ENCODE data around the gene SLC9A9.

SLC9A9 gene

DNA sequence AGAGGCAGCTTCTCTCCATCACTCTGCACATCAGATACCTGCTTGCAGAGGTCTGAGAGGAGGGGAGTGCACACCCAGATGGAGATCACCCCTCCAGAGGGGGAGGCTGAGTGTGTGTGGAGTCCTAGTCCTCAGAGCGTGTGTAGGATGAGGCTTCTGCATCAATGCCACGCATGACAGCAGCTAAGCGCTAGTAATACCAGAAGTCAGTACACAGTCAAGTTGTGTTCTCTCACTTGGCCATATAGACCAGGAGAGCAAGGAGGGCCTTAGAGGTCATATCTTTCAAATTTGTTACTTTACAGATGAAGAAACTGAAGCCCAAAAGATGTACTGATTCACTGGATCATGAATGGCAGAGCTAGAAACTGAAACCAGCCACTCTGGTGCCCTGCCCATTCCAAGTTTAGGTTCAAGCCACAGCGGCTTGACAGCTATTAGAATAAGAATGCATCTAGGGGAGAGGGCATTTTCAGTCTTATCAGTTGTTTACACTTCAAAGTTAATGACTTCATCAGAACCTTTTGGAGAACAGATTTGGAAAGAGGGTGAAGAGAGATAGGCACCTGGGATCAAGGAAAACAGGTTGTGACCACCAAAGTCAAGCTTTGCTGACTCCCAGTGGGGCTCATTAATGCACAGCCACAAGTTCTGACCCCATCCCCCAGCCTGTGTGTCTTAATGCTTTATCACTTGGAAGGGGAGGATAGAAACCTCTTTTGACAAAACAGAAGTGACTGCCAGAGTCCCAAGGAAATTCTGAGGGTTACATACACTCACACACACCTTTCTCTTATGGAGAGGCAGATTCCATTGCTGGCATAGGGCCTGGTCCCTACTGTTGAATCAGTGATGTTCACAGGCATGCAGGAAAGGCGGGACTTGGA is 418.4 kb downstream of the SLC9A9 start:
- H3K9ac ChIP-seq = no peak overlapping the region
- H4K20me1 ChIP-seq = no peaks in the 10 kb centered on the region
- no peak overlapping the region for H3K4me2 ChIP-seq
- H3K4me1 ChIP-seq = peaks cover 33% of the 10 kb centered on the region
- H3K27me3 ChIP-seq = no peaks in the 10 kb centered on the region
- no peak for TF ChIP-seq Cebpa-rat (IDR thresholded peaks at IDR 0.05)
- H3K9me3 ChIP-seq = no peaks in the 10 kb centered on the region
- no peak overlapping the region for H3K27ac ChIP-seq
- H3K36me3 ChIP-seq = no peaks in the 10 kb centered on the region
- no peak overlapping the region for H3K4me3 ChIP-seq

DNA sequence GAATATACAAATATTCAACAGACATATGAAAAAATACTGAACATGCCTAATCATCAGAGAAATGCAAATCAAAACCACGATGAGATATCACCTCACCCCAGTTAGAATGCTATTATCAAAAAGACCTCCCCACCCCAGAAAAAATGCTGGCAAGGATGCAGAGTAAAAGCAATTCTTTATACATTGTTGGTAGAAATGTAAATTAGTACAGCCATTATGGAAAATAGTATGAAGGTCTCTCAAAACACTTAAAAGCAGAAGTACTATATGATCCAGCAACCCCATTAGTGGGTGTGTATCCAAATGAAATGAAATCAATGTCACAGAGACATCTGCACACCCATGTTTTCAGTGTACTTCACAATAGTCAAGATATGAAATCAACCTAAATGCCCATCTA is 420.0 kb downstream of the SLC9A9 start:
- TF ChIP-seq Cebpa-rat (IDR thresholded peaks at IDR 0.05) = no peak

DNA sequence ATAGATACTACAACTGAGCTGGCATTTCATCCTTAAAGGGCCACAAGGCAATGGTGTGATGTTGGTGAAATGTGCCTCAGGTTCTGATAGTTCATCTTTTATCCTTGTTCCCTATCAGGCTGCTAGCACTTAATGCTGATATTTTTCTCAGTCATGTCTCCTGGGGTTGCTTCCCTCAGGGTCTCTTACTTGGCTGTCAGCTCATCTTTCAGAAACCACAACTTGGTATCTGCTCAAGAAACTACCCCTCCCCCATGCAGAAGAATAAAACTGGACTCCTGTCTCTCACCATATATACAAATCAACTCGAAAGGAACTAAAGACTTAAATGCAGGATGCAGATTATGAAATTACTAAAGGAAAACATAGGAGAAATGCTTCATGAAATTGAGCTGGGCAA is 420.6 kb downstream of the SLC9A9 start:
- TF ChIP-seq Cebpa-rat (IDR thresholded peaks at IDR 0.05) = no peak
- no peak overlapping the region for H3K27ac ChIP-seq

More for the DNA sequence above, 420.0 kb downstream of the SLC9A9 start:
- no peak overlapping the region for H3K4me3 ChIP-seq
- H3K4me2 ChIP-seq = peak overlapping the region; percentile 61
- H3K36me3 ChIP-seq = no peaks in the 10 kb centered on the region
- H3K4me1 ChIP-seq = peaks cover 48% of the 10 kb centered on the region
- no peak overlapping the region for H3K9ac ChIP-seq
- no peak overlapping the region for H3K27ac ChIP-seq
- H4K20me1 ChIP-seq = no peaks in the 10 kb centered on the region
- no peaks in the 10 kb centered on the region for H3K9me3 ChIP-seq
- H3K27me3 ChIP-seq = no peaks in the 10 kb centered on the region

DNA sequence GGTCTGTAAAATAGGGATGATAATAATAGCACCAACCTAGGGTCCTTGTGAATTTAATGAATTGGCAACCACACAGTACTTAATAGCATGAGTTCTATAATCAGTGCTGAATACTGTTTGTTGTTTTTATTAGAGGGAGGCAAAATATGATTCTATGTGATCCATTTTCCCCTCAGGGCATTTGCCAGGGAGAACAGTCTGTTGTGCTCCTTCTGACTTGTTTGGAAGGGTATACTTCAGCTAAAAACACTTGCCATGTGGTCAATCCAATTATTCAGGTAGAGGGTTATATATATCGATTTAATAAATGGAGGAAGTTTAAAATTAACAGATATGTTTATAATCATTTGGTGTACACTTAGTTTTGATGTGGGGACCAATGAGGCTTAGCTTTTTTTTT is 423.4 kb downstream of the SLC9A9 start:
- H3K9ac ChIP-seq = no peak overlapping the region
- TF ChIP-seq Cebpa-rat (IDR thresholded peaks at IDR 0.05) = no peak

More for the DNA sequence above, 420.6 kb downstream of the SLC9A9 start:
- H3K36me3 ChIP-seq = no peaks in the 10 kb centered on the region
- H3K4me2 ChIP-seq = peak overlapping the region; percentile 61
- peaks cover 48% of the 10 kb centered on the region for H3K4me1 ChIP-seq
- no peaks in the 10 kb centered on the region for H3K9me3 ChIP-seq
- H4K20me1 ChIP-seq = no peaks in the 10 kb centered on the region
- no peak overlapping the region for H3K9ac ChIP-seq
- H3K4me3 ChIP-seq = no peak overlapping the region
- H3K27me3 ChIP-seq = no peaks in the 10 kb centered on the region

DNA sequence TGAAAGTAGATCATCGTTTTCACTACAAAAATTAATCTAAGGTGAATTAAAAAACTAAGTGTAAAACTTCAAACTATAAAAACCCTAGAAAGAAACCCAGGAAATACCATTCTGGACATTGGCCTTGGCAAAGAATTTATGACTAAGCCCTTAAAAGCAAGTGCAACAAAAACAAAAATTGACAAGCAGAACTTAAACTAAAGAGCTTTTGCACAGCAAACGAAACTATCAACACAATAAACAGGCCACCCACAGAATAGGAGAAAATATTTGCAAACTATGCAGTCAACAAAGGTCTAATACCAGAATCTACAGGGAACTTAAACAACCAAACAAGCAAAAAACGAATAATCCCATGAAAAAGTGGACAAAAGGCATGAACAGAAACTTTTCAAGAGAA is 426.7 kb downstream of the SLC9A9 start:
- Histone ChIP-seq H3K9ac (no peak overlapping the region), H3K4me2 (no peak overlapping the region), H3K4me3 (no peak overlapping the region), H4K20me1 (no peaks in the 10 kb centered on the region), H3K9me3 (no peaks in the 10 kb centered on the region), H3K36me3 (no peaks in the 10 kb centered on the region), H3K27me3 (no peaks in the 10 kb centered on the region), H3K27ac (no peak overlapping the region), H3K4me1 (peaks cover 23% of the 10 kb centered on the region)
- TF ChIP-seq Cebpa-rat (IDR thresholded peaks at IDR 0.05) = no peak

More for the DNA sequence above, 423.4 kb downstream of the SLC9A9 start:
- H3K4me3 ChIP-seq = no peak overlapping the region
- no peaks in the 10 kb centered on the region for H3K27me3 ChIP-seq
- no peaks in the 10 kb centered on the region for H4K20me1 ChIP-seq
- peak overlapping the region; percentile 42 for H3K4me2 ChIP-seq
- H3K36me3 ChIP-seq = no peaks in the 10 kb centered on the region
- no peaks in the 10 kb centered on the region for H3K9me3 ChIP-seq
- no peak overlapping the region for H3K27ac ChIP-seq
- peaks cover 41% of the 10 kb centered on the region for H3K4me1 ChIP-seq

DNA sequence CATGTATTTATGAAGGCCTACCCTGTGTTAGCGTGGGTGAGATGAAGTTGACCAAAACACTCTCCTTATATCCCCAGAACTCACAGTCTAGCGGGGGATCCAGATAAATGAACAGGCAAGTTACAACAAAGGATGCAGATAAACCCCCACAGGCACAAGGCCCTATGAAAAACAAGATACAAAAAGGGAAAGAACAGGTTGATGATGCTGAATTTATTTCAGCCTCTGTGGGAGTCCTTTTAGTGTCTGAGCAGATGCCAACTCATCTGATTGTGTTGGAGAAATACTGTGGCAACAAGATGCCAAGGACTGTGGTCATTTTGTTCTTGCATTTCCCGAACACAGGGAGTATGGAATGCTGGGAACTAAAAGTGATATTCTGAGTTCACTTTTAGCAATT is 428.7 kb downstream of the SLC9A9 start:
- Histone ChIP-seq H3K27me3 (no peaks in the 10 kb centered on the region), H3K27ac (no peak overlapping the region)

DNA sequence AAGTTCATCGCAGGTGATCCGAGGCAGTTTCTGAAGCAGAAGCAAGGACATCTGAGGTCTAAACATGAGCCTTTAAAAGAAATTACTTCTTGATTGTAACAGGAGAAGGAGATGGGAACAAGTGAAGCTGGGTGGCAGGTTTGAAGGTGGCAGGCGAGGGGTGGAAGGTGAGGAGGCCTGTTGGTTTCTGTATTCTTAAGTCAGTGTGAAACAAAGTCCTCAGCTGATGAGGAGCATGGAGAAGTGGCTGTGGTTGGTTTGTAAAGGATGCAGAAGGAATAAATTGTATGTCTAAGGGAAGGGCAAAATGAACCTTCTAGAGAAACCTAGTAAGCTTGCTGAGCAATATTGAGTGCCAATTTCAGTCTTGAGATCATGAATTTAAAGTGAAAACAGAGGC is 429.9 kb downstream of the SLC9A9 start:
- Histone ChIP-seq H3K36me3 (no peaks in the 10 kb centered on the region), H4K20me1 (no peaks in the 10 kb centered on the region), H3K9me3 (peaks cover 9% of the 10 kb centered on the region; the same call in 1 of the 2 replicates), H3K4me2 (no peak overlapping the region), H3K4me3 (no peak overlapping the region), H3K4me1 (peaks cover 38% of the 10 kb centered on the region), H3K9ac (no peak overlapping the region), H3K27ac (no peak overlapping the region), H3K27me3 (no peaks in the 10 kb centered on the region)
- no peak for TF ChIP-seq Cebpa-rat (IDR thresholded peaks at IDR 0.05)

More for the DNA sequence above, 428.7 kb downstream of the SLC9A9 start:
- H3K4me1 ChIP-seq = peaks cover 38% of the 10 kb centered on the region
- H3K4me2 ChIP-seq = no peak overlapping the region
- no peak for TF ChIP-seq Cebpa-rat (IDR thresholded peaks at IDR 0.05)
- H3K4me3 ChIP-seq = no peak overlapping the region
- H3K9ac ChIP-seq = no peak overlapping the region
- no peaks in the 10 kb centered on the region for H4K20me1 ChIP-seq
- no peaks in the 10 kb centered on the region for H3K36me3 ChIP-seq
- peaks cover 9% of the 10 kb centered on the region; the same call in 1 of the 2 replicates for H3K9me3 ChIP-seq

DNA sequence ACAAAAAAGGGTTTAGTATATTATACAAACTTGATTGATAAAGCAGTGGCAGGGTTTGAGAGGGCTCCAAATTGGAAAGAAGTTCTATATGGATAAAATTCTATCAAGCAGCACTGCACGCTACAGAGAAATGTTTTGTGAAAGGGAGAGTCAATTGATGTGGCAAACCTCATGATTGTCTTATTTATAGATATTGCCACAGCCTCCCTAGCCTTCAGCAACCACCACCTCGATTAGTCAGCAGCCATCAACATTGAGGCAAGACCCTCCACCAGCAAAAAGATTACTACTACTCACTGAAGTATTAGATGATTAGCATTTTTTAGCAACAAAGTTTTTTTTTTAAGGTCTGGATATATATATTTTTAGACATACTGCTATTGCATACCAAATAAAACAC is 432.0 kb downstream of the SLC9A9 start:
- TF ChIP-seq Cebpa-rat (IDR thresholded peaks at IDR 0.05) = no peak
- Histone ChIP-seq H3K4me1 (peaks cover 56% of the 10 kb centered on the region), H3K36me3 (no peaks in the 10 kb centered on the region), H3K9ac (no peak overlapping the region), H4K20me1 (no peaks in the 10 kb centered on the region), H3K4me2 (peak overlapping the region; percentile 69), H3K27me3 (no peaks in the 10 kb centered on the region), H3K4me3 (no peak overlapping the region), H3K27ac (no peak overlapping the region), H3K9me3 (peaks cover 9% of the 10 kb centered on the region; the same call in 1 of the 2 replicates)

DNA sequence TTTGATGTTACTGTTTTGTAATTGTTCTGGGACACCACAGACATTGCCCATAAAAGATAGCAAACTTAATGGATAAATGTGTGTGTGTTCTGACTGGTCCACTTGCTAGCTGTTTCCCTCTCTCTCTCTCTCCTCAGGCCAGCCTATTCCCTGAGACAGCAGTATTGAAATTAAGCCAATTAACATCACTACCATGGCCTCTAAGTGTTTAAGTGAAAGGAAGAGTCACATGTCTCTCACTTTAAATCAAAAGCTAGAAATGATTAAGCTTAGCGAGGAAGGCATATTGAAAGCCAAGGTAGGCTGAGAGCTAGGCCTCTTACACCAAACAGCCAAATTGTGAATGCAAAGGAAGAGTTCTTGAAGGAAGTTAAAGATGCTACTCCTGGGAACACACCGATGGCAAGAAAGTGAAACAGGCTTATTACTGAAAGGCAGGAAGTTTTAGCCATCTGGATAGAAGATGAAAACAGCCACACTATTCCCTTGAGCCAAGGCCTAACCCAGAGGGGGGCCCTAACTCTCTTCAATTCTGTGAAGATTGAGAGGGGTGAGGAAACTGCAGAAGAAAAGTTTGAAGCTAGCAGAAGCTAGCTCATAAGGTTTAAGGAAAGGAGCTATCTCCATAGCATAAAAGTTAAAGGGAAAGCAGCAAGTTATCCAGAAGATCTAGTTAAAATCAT is 433.6 kb downstream of the SLC9A9 start:
- no peaks in the 10 kb centered on the region for H3K36me3 ChIP-seq
- peaks cover 9% of the 10 kb centered on the region; the same call in 1 of the 2 replicates for H3K9me3 ChIP-seq
- no peak overlapping the region; the same call in 1 of the 2 replicates for H3K4me3 ChIP-seq
- H4K20me1 ChIP-seq = no peaks in the 10 kb centered on the region
- H3K4me2 ChIP-seq = peak overlapping the region; percentile 69
- peaks cover 56% of the 10 kb centered on the region for H3K4me1 ChIP-seq
- no peak overlapping the region for H3K9ac ChIP-seq
- no peak for TF ChIP-seq Cebpa-rat (IDR thresholded peaks at IDR 0.05)
- no peaks in the 10 kb centered on the region for H3K27me3 ChIP-seq
- peak overlapping the region; percentile 8; the same call in 1 of the 2 replicates for H3K27ac ChIP-seq

DNA sequence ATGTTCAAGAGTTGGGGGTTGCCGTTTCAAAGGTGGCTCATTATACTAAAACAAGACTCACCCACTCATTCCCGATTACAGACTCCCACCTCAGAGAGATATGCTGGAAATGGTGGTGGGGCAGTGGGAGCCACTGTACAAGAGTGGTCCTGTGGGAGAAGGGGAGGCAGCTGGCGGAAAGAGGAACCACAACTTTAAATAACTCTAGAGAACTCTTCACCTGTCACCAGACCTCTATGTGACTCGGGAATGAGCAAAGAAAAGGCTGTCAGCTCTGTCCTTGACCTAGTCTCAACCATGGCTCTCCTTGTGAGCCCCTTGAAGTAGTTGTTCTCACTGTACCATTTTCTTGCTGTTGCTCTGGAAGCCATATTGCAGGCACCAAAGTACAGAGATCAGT is 434.9 kb downstream of the SLC9A9 start:
- H3K4me1 ChIP-seq = peaks cover 56% of the 10 kb centered on the region
- TF ChIP-seq Cebpa-rat (IDR thresholded peaks at IDR 0.05) = no peak
- H3K4me3 ChIP-seq = no peak overlapping the region
- H3K9me3 ChIP-seq = peaks cover 9% of the 10 kb centered on the region; the same call in 1 of the 2 replicates
- no peak overlapping the region for H3K27ac ChIP-seq
- H3K27me3 ChIP-seq = no peaks in the 10 kb centered on the region
- no peaks in the 10 kb centered on the region for H4K20me1 ChIP-seq
- no peak overlapping the region for H3K9ac ChIP-seq
- H3K36me3 ChIP-seq = no peaks in the 10 kb centered on the region
- peak overlapping the region; percentile 69 for H3K4me2 ChIP-seq
